ENCODE measurements around the gene MAP7D3. TPM values are rescaled to one million over a fixed set of nuclear protein-coding genes. Genes with fewer than 3 reads are reported as not detected.

The MAP7D3 gene
- total and polyA plus RNA-seq, 2 of the 8 experiments (the other 6 are each of a cell fraction or from before 2014, with no cell fraction given): 4.8 to 19.6 TPM

DNA sequence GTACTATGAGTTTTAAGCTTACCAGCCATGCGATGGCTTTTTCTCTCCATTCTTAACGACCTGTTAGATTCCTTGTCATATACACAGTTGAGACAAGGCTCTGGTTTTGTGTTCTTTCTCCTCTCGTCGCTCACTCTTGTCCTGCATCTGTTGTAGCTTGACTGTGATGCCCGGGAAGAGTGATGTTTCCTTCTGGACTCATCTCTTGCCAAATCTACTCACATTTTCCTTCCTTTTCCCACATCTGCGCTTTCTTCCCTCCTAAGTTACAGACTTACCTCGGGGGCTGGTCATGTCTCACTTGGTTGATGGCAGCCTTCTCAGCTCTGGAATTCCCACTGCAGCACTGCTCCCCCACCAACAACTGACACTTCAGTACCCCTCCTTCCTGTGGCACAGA lies 4.8 kb upstream of the MAP7D3 start:
- Histone ChIP-seq H3K56ac (replicated peaks; ENCODE audit: insufficient read length, low read depth, low read length) (no peak overlapping the region), H3K27ac (ENCODE audit: low read depth, low read length) (no peak overlapping the region), H3K36me3 (ENCODE audit: control insufficient read depth in 2 of 4, insufficient read depth in 4 of 4, low read length in 3 of 4) (no peaks in the 10 kb centered on the region), H4K91ac (replicated peaks; ENCODE audit: insufficient read length, low read length) (no peak overlapping the region), H4K8ac (ENCODE audit: extremely low read depth, insufficient read depth, low read length) (no peak overlapping the region), H2BK120ac (replicated peaks; ENCODE audit: low read depth, low read length) (no peak overlapping the region), H4K20me1 (replicated peaks in 1 of 2; ENCODE audit: control insufficient read depth in 1 of 2, insufficient read depth in 2 of 2, low read length in 2 of 2) (no peaks in the 10 kb centered on the region), H2AFZ (ENCODE audit: low read length) (no peak overlapping the region), H2BK12ac (ENCODE audit: low read depth, low read length) (no peak overlapping the region), H3K9me3 (ENCODE audit: insufficient read depth in 2 of 2, low read depth in 1 of 2, low read length in 1 of 2) (no peaks in the 10 kb centered on the region), H3K79me1 (ENCODE audit: low read depth, low read length) (no peaks in the 10 kb centered on the region), H3K79me2 (ENCODE audit: control insufficient read depth in 1 of 2, insufficient read depth in 2 of 2, low read length in 2 of 2) (no peaks in the 10 kb centered on the region), H4K5ac (ENCODE audit: insufficient read length, low read depth, low read length) (no peak overlapping the region), H2BK15ac (ENCODE audit: low read length) (no peak overlapping the region), H2BK20ac (ENCODE audit: low read length) (no peak overlapping the region), H2AK5ac (ENCODE audit: low read depth, low read length) (no peak overlapping the region), H3K27me3 (replicated peaks in 1 of 4; ENCODE audit: control insufficient read depth in 3 of 4, extremely low read depth in 1 of 4, insufficient read depth in 3 of 4, low read length in 3 of 4) (no peaks in the 10 kb centered on the region), H3K18ac (ENCODE audit: extremely low read depth, low read length) (no peak overlapping the region), H3K9ac (replicated peaks in 1 of 4; ENCODE audit: extremely low read depth in 1 of 4, low read depth in 3 of 4, low read length in 3 of 4) (no peak overlapping the region), H2BK5ac (ENCODE audit: low read depth, low read length) (no peak overlapping the region), H3K4me3 (ENCODE audit: extremely low read depth in 1 of 4, insufficient read depth in 2 of 4, low read depth in 3 of 4, low read length in 4 of 4) (no peak overlapping the region), H3K4me1 (replicated peaks in 1 of 4; ENCODE audit: control insufficient read depth in 3 of 4, insufficient read depth in 4 of 4, low read length in 3 of 4) (peaks cover 0 to 5% (median under 1%) of the 10 kb centered on the region in 4 experiments; a peak in 2 of 7 replicates), H3K4me2 (ENCODE audit: insufficient read depth in 1 of 2, low read depth in 2 of 2, low read length in 2 of 2) (no peak overlapping the region), H3K14ac (ENCODE audit: insufficient read length) (no peak overlapping the region), H3K23me2 (ENCODE audit: low read depth, low read length) (no peaks in the 10 kb centered on the region; the same call in 1 of the 2 replicates), H3K23ac (ENCODE audit: insufficient read length) (no peak overlapping the region), H3K4ac (replicated peaks; ENCODE audit: insufficient read length, low read depth, low read length) (no peak overlapping the region)
- POLR2A ChIA-PET (ENCODE audit: partially characterized antibody): interaction anchor here (1.2 kb wide), 1 partner anchor 14 kb away, joined by 3 read pairs; no protein-coding TSS in a partner anchor
- no peak for DNase-seq (ENCODE audit: low read depth in 1 of 2, low spot score in 2 of 2)
- CTCF ChIA-PET (ENCODE audit: partially characterized antibody): interaction anchor here (3.6 kb wide), 1 partner anchor 12 kb away, joined by 13 read pairs; no protein-coding TSS in a partner anchor
- WGBS, 2 experiments (ENCODE audit: extremely low coverage in 1 of 2, insufficient coverage in 1 of 2, insufficient read length in 1 of 2, insufficient replicate concordance in 2 of 2, low coverage in 1 of 2, low lambda C conversion rate in 2 of 2, missing lambda C conversion rate in 1 of 2): 85% methylated on average over 4 of the region's 7 CpGs; no CpG with 5 or more reads in 1 of the 2 experiments
- TF ChIP-seq CBX8 (IDR thresholded peaks at IDR 0.05; ENCODE audit: borderline replicate concordance, low read depth, low read length) (no peak), SRF (IDR thresholded peaks at IDR 0.05; ENCODE audit: low read depth, low read length) (no peak), PHF8 (conservative IDR thresholded peaks at IDR 0.05; ENCODE audit: low read depth, low read length) (no peak)
- FAIRE-seq: no peak
